GM12878 (cell line): Measurements from ENCODE around the gene ARVCF. TPM values are rescaled to one million over a fixed set of nuclear protein-coding genes. Genes with fewer than 3 reads are reported as not detected.
A peak's percentile ranks its signal among the peaks of the same experiment; 100 is the strongest.

Experiments used
- CBX3 ChIP-seq: fragments of 200-600 bp; sonication (generic); IDR thresholded peaks from 2 replicates; pipeline ENCODE4 v1.6.1; 2016; ENCODE audit warnings: low read depth, borderline replicate concordance
- EED ChIP-seq: sonication (generic); IDR thresholded peaks from 2 replicates; pipeline ENCODE4 v1.6.1; 2016; ENCODE audit warnings: antibody characterized with exemption, low read depth
- HDAC2 ChIP-seq: fragments of 200-600 bp; sonication (generic); IDR thresholded peaks from 2 replicates; pipeline ENCODE4 v1.6.1; 2017
- HDAC6 ChIP-seq: fragments of 200-600 bp; sonication (generic); IDR thresholded peaks from one replicate; pipeline ENCODE4 v1.8.0; 2017; ENCODE audit warnings: antibody characterized with exemption; ENCODE audit not compliant: unreplicated experiment
- IKZF2 ChIP-seq, 2 experiments: fragments of 450-650 bp; IDR thresholded peaks; 2 replicates each; pipeline ENCODE4 v1.6.1; 2017; ENCODE audit warnings: mild to moderate bottlenecking in 2 of 2, moderate library complexity in 2 of 2
- IRF4 ChIP-seq: IDR thresholded peaks from 2 replicates; pipeline ENCODE4 v1.6.1; 2011; ENCODE audit warnings: low read depth, low read length
- KDM1A ChIP-seq: fragments of 200-600 bp; sonication (generic); IDR thresholded peaks from 2 replicates; pipeline ENCODE4 v1.6.1; 2016; ENCODE audit warnings: borderline replicate concordance
- LARP7 ChIP-seq: fragments of 450-650 bp; IDR thresholded peaks from 2 replicates; pipeline ENCODE4 v1.6.1; 2017; ENCODE audit warnings: mild to moderate bottlenecking
- MEF2B ChIP-seq: fragments of 450-650 bp; IDR thresholded peaks from 2 replicates; pipeline ENCODE4 v1.6.1; 2018; ENCODE audit warnings: mild to moderate bottlenecking, moderate library complexity; ENCODE audit not compliant: partially characterized antibody, poor library complexity, severe bottlenecking
- NFXL1 ChIP-seq: fragments of 450-650 bp; IDR thresholded peaks from 2 replicates; pipeline ENCODE4 v1.6.1; 2017; ENCODE audit warnings: antibody characterized with exemption, mild to moderate bottlenecking, borderline replicate concordance
- NR2C2 ChIP-seq: IDR thresholded peaks from 2 replicates; pipeline ENCODE4 v1.6.1; 2011; ENCODE audit warnings: borderline replicate concordance, low read depth; ENCODE audit not compliant: control insufficient read depth, insufficient read length
- NRF1 ChIP-seq: conservative IDR thresholded peaks from 2 replicates; pipeline ENCODE4 v1.6.1; 2011; ENCODE audit warnings: mild to moderate bottlenecking, low read depth, low read length, improper control_type of control experiment
- RBBP5 ChIP-seq: fragments of 200-600 bp; sonication (generic); conservative IDR thresholded peaks from 2 replicates; pipeline ENCODE4 v1.6.1; 2016
- RCOR1 ChIP-seq: conservative IDR thresholded peaks from 2 replicates; pipeline ENCODE4 v1.6.1; 2012; ENCODE audit warnings: low read depth, low read length, improper control_type of control experiment
- RUNX3 ChIP-seq: IDR thresholded peaks from 2 replicates; pipeline ENCODE4 v1.6.1; 2012; ENCODE audit warnings: low read length, inconsistent platforms
- SMAD5 ChIP-seq: IDR thresholded peaks from 2 replicates; pipeline ENCODE4 v1.6.1; 2016; ENCODE audit warnings: antibody characterized with exemption, low read depth
- SMARCA5 ChIP-seq: fragments of 450-650 bp; IDR thresholded peaks from 2 replicates; pipeline ENCODE4 v1.6.1; 2017; ENCODE audit warnings: mild to moderate bottlenecking
- SREBF2 ChIP-seq: IDR thresholded peaks from 2 replicates; pipeline ENCODE4 v1.6.1; 2012; ENCODE audit warnings: mild to moderate bottlenecking, low read length
- ZBED1 ChIP-seq: IDR thresholded peaks from 2 replicates; pipeline ENCODE4 v1.6.1; 2016; ENCODE audit warnings: borderline replicate concordance
- ZNF207 ChIP-seq: fragments of 450-650 bp; IDR thresholded peaks from 2 replicates; pipeline ENCODE4 v1.6.1; 2014; ENCODE audit warnings: antibody characterized with exemption, mild to moderate bottlenecking, borderline replicate concordance
- ZNF24 ChIP-seq: fragments of 450-650 bp; IDR thresholded peaks from 2 replicates; pipeline ENCODE4 v1.6.1; 2017; ENCODE audit warnings: antibody characterized with exemption, mild to moderate bottlenecking
- ZNF274 ChIP-seq: IDR thresholded peaks from one replicate; pipeline ENCODE4 v1.8.0; 2011; ENCODE audit not compliant: insufficient read length, insufficient read depth
- ZSCAN29 ChIP-seq: fragments of 450-650 bp; IDR thresholded peaks from 2 replicates; pipeline ENCODE4 v1.6.1; 2017; ENCODE audit warnings: mild to moderate bottlenecking, moderate library complexity
- polyA plus RNA-seq, 11 experiments: library from polyadenylated mRNA; depleted of rRNA in 4 of 11; unstranded in 6 of 11; stranded (reverse) in 5 of 11; fragments of >200 nt; fragmentation: Nextera tagmentation in 4 of 11; fragmentation: Illumina TruSeq in 1 of 11; extraction: Ambion mirVana in 4 of 11; extraction: Trizol in 1 of 11; gene quantifications; 1 replicate in 1 of 11; 2 replicates in 10 of 11; pipeline versions ENCODE4 v1.2.1 to v1.2.3, GENCODE V29; 2011 to 2016; ENCODE audit warnings: inconsistent platforms in 2 of 11, missing spikeins in 2 of 11, low read depth in 1 of 11
- total RNA-seq, 4 experiments: library from RNA; depleted of rRNA in 3 of 4; stranded (reverse); fragments of >200 nt in 3 of 4; fragmentation: Illumina TruSeq in 1 of 4; extraction: Trizol in 1 of 4; gene quantifications; 2 replicates each; pipeline versions ENCODE4 v1.2.1 to v1.2.3, GENCODE V29; 2013 to 2021
- TF ChIP-seq, protein P1 (sequence below): fragments of 450-650 bp; IDR thresholded peaks from 2 replicates; pipeline ENCODE4 v1.6.1; 2017; ENCODE audit warnings: antibody characterized with exemption, mild to moderate bottlenecking, moderate library complexity
- TF ChIP-seq, protein P2 (sequence below): IDR thresholded peaks from 2 replicates; pipeline ENCODE4 v1.6.1; 2011; ENCODE audit warnings: low read depth, mild to moderate bottlenecking, low read length, moderate library complexity, borderline replicate concordance; ENCODE audit errors: extremely low read depth
- TF ChIP-seq, protein P3 (sequence below): IDR thresholded peaks from 2 replicates; pipeline ENCODE4 v1.6.1; 2012; ENCODE audit warnings: low read depth, low read length, improper control_type of control experiment
- TF ChIP-seq, protein P4 (sequence below): fragments of 450-650 bp; IDR thresholded peaks from 2 replicates; pipeline ENCODE4 v1.6.1; 2018; ENCODE audit warnings: mild to moderate bottlenecking, low read depth, moderate library complexity; ENCODE audit not compliant: partially characterized antibody

Gene ARVCF
- total and polyA plus RNA-seq, 10 of the 15 experiments (the other 5 are each of a cell fraction or from before 2014, with no cell fraction given), result 0.13 to 1.9 (median 1.0) TPM; not detected in 2

DNA sequence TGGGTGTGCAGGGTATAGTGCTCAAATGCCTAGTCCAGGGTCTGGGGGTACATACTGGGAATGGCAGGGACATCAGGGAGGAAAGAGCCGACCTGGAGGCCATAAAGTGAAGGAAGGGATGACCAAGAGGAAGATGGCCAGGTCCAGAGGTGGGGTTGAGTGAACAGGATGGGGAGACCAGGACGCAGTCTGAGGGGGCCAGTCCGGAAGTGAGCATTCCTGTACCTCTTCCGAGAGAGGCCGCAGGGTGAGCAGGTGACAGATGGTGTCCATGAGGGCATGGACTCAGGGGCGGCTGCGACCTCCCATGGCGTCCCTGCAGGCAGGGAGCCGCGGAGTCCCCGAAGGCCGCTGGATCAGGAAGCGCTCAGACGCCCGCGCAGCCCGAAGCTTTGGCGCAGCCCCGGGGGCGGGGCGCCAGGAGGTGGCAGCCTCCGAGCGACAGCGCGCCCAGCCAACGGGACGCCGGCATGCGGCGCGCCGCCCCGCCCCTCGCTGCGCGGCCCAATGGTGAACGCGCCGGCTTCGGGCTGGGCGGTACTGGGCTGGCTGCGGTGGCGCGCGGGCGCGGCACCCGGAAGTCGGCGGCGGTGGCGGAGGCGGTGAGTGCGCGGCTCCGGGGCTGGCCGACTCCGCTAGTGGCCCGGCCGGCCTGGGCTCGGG, 4.0 kb upstream of the ARVCF start, which contains the start of gene TANGO2 (continued):
- TF ChIP-seq CBX3, result no peak
- no peak for TF ChIP-seq MEF2B
- no peak for TF ChIP-seq ZNF24
- peak in 1 of 2 experiments; percentile 28; a peak in 1 of 4 replicates for TF ChIP-seq IKZF2 (IDR thresholded peaks at IDR 0.05)
- TF ChIP-seq, protein P1, sequence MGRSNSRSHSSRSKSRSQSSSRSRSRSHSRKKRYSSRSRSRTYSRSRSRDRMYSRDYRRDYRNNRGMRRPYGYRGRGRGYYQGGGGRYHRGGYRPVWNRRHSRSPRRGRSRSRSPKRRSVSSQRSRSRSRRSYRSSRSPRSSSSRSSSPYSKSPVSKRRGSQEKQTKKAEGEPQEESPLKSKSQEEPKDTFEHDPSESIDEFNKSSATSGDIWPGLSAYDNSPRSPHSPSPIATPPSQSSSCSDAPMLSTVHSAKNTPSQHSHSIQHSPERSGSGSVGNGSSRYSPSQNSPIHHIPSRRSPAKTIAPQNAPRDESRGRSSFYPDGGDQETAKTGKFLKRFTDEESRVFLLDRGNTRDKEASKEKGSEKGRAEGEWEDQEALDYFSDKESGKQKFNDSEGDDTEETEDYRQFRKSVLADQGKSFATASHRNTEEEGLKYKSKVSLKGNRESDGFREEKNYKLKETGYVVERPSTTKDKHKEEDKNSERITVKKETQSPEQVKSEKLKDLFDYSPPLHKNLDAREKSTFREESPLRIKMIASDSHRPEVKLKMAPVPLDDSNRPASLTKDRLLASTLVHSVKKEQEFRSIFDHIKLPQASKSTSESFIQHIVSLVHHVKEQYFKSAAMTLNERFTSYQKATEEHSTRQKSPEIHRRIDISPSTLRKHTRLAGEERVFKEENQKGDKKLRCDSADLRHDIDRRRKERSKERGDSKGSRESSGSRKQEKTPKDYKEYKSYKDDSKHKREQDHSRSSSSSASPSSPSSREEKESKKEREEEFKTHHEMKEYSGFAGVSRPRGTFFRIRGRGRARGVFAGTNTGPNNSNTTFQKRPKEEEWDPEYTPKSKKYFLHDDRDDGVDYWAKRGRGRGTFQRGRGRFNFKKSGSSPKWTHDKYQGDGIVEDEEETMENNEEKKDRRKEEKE, result no peak
- no peak for TF ChIP-seq IRF4
- no peak for TF ChIP-seq HDAC2
- no peak for TF ChIP-seq SREBF2
- TF ChIP-seq LARP7, result 0 out of 2 replicates have a peak, but pooled peaks have one; percentile 71
- TF ChIP-seq RBBP5, result no peak
- peak; percentile 77; the same call in 1 of the 2 replicates for TF ChIP-seq ZNF207
- no peak for TF ChIP-seq ZNF274
- TF ChIP-seq, protein P2, sequence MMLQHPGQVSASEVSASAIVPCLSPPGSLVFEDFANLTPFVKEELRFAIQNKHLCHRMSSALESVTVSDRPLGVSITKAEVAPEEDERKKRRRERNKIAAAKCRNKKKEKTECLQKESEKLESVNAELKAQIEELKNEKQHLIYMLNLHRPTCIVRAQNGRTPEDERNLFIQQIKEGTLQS, result no peak
- no peak for TF ChIP-seq ZBED1
- TF ChIP-seq RCOR1, result no peak
- TF ChIP-seq NRF1, result peak; percentile 47
- TF ChIP-seq NR2C2, result no peak
- no peak for TF ChIP-seq SMAD5
- TF ChIP-seq, protein P3, sequence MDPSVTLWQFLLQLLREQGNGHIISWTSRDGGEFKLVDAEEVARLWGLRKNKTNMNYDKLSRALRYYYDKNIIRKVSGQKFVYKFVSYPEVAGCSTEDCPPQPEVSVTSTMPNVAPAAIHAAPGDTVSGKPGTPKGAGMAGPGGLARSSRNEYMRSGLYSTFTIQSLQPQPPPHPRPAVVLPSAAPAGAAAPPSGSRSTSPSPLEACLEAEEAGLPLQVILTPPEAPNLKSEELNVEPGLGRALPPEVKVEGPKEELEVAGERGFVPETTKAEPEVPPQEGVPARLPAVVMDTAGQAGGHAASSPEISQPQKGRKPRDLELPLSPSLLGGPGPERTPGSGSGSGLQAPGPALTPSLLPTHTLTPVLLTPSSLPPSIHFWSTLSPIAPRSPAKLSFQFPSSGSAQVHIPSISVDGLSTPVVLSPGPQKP, result 0 out of 2 replicates have a peak, but pooled peaks have one; percentile 24
- no peak for TF ChIP-seq NFXL1
- TF ChIP-seq KDM1A, result no peak
- TF ChIP-seq ZSCAN29, result no peak
- TF ChIP-seq, protein P4, sequence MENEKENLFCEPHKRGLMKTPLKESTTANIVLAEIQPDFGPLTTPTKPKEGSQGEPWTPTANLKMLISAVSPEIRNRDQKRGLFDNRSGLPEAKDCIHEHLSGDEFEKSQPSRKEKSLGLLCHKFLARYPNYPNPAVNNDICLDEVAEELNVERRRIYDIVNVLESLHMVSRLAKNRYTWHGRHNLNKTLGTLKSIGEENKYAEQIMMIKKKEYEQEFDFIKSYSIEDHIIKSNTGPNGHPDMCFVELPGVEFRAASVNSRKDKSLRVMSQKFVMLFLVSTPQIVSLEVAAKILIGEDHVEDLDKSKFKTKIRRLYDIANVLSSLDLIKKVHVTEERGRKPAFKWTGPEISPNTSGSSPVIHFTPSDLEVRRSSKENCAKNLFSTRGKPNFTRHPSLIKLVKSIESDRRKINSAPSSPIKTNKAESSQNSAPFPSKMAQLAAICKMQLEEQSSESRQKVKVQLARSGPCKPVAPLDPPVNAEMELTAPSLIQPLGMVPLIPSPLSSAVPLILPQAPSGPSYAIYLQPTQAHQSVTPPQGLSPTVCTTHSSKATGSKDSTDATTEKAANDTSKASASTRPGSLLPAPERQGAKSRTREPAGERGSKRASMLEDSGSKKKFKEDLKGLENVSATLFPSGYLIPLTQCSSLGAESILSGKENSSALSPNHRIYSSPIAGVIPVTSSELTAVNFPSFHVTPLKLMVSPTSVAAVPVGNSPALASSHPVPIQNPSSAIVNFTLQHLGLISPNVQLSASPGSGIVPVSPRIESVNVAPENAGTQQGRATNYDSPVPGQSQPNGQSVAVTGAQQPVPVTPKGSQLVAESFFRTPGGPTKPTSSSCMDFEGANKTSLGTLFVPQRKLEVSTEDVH, result no peak
- 0 out of 2 replicates have a peak, but pooled peaks have one; percentile 60 for TF ChIP-seq SMARCA5
- peak; percentile 57; the same call in 1 of the 2 replicates for TF ChIP-seq RUNX3
- TF ChIP-seq EED, result no peak
- peak; percentile 22 for TF ChIP-seq HDAC6
